Right kidney (tissue), 1 donor: ENCODE measurements around the gene OCEL1.

ENCODE experiments used
- DNase-seq: peaks from one replicate; pipeline ENCODE4 v3.0.0-alpha.2; 2016

OCEL1 gene

GRCh38 chr19:17237747-17238706 lies 12.0 kb downstream of the OCEL1 start:
- no peak for DNase-seq

- DNase-seq, result no peak
Observed at GRCh38 chr19:17240062-17240752, 14.2 kb downstream of the OCEL1 start.

GRCh38 chr19:17240826-17241399 lies 14.9 kb downstream of the OCEL1 start:
- DNase-seq, result no peak

- no peak for DNase-seq
Observed at GRCh38 chr19:17242431-17243208, 16.6 kb downstream of the OCEL1 start.

- no peak for DNase-seq
Observed at GRCh38 chr19:17243211-17243829, 17.3 kb downstream of the OCEL1 start.

- peak; percentile 71 for DNase-seq
Observed at GRCh38 chr19:17243830-17244617, 18.0 kb downstream of the OCEL1 start.

- DNase-seq, result peak; percentile 61
Observed at GRCh38 chr19:17244618-17245534, 18.9 kb downstream of the OCEL1 start.

GRCh38 chr19:17245535-17245984 lies 19.5 kb downstream of the OCEL1 start, which contains the start of gene NR2F6:
Gene NR2F6 (minus strand): TSS chr19:17245919. CDS start chr19:17245220, 699 bp downstream.
- no peak for DNase-seq

- no peak for DNase-seq
Observed at GRCh38 chr19:17246681-17247425, 20.8 kb downstream of the OCEL1 start.

- no peak for DNase-seq
Observed at GRCh38 chr19:17248011-17248776, 22.2 kb downstream of the OCEL1 start.

GRCh38 chr19:17249887-17250548 lies 24.0 kb downstream of the OCEL1 start:
- DNase-seq, result no peak

GRCh38 chr19:17254636-17255035 lies 28.6 kb downstream of the OCEL1 start:
- no peak for DNase-seq

GRCh38 chr19:17255150-17255621 lies 29.2 kb downstream of the OCEL1 start:
- DNase-seq, result no peak

GRCh38 chr19:17256130-17256529 lies 30.1 kb downstream of the OCEL1 start:
- no peak for DNase-seq

- no peak for DNase-seq
Observed at GRCh38 chr19:17259118-17259780, 33.2 kb downstream of the OCEL1 start.

- DNase-seq, result no peak
Observed at GRCh38 chr19:17259934-17260333, 33.9 kb downstream of the OCEL1 start.

- DNase-seq, result no peak
Observed at GRCh38 chr19:17260842-17261325, 34.9 kb downstream of the OCEL1 start.
